ENCODE results near the gene C2orf42.
"Not testable (repeated sequence)": the region's sequence is repeated elsewhere in the genome, so short reads cannot be mapped to it uniquely, and the experiment has no call there.

C2orf42 gene

GRCh38 chr2:70104231-70105111 is 86.3 kb downstream of the C2orf42 start:
- DNase-seq (ENCODE audit: low read depth, low spot score) = no peak

GRCh38 chr2:70103531-70104061 is 87.2 kb downstream of the C2orf42 start:
- DNase-seq (ENCODE audit: low read depth, low spot score) = no peak

- not testable (repeated sequence) for DNase-seq (ENCODE audit: low read depth, low spot score)
These were observed 88.4 kb downstream of the C2orf42 start for GRCh38 chr2:70102323-70102905.

- not testable (repeated sequence) for DNase-seq (ENCODE audit: low read depth, low spot score)
These were observed 89.1 kb downstream of the C2orf42 start for GRCh38 chr2:70101686-70102085.

GRCh38 chr2:70101174-70101573 is 89.6 kb downstream of the C2orf42 start:
- DNase-seq (ENCODE audit: low read depth, low spot score) = no peak

All from smooth muscle cell of the brain vasculature (primary cell).